Nephron progenitor cell (in vitro differentiated cells): ENCODE results near the gene RPL41.
A peak's percentile ranks its signal among the peaks of the same experiment; 100 is the strongest.

Experiments
- DNase-seq: peaks from one replicate; pipeline ENCODE4 v3.0.0; 2021
- H3K27ac Mint-ChIP-seq: 2 replicates; pipeline ENCODE4 v1.8.0; 2021; ENCODE audit warnings: mild to moderate bottlenecking, moderate library complexity, mixed read lengths
- H3K27me3 Mint-ChIP-seq: 2 replicates; pipeline ENCODE4 v1.8.0; 2021; ENCODE audit warnings: mild to moderate bottlenecking, low read depth, mixed read lengths; ENCODE audit not compliant: poor library complexity
- H3K36me3 Mint-ChIP-seq: 2 replicates; pipeline ENCODE4 v1.8.0; 2021; ENCODE audit warnings: low read depth, mixed read lengths
- H3K4me1 Mint-ChIP-seq: 2 replicates; pipeline ENCODE4 v1.8.0; 2021; ENCODE audit warnings: mixed read lengths
- H3K4me3 Mint-ChIP-seq: 2 replicates; pipeline ENCODE4 v1.8.0; 2021; ENCODE audit warnings: mild to moderate bottlenecking, moderate library complexity, mixed read lengths
- H3K9me3 Mint-ChIP-seq: 2 replicates; pipeline ENCODE4 v1.8.0; 2021; ENCODE audit warnings: mild to moderate bottlenecking, moderate library complexity, mixed read lengths
- CTCF ChIP-seq: fragments of 200-600 bp; sonication (generic); IDR thresholded peaks from 2 replicates; pipeline ENCODE4 v1.5.0; 2021; ENCODE audit warnings: antibody characterized with exemption

The RPL41 gene

GRCh38 chr12:56158029-56158925, 41.8 kb downstream of the RPL41 start, which contains the start of gene MYL6:
Gene MYL6 (plus strand): TSS chr12:56158359. CDS start chr12:56158402, 43 bp downstream.
- Mint-ChIP-seq H3K4me1 (peaks cover 75% of the 10 kb centered on the region), H3K27ac (peak within 1 kb of the TSS; percentile 98), H3K27me3 (peaks cover 3% of the 10 kb centered on the region), H3K9me3 (no peaks in the 10 kb centered on the region), H3K4me3 (peak within 1 kb of the TSS; percentile 92), H3K36me3 (peaks cover 51% of the 10 kb centered on the region)
- peak; percentile 87 for DNase-seq
- no peak for TF ChIP-seq CTCF

GRCh38 chr12:56158926-56159461, 42.6 kb downstream of the RPL41 start:
- H3K36me3 Mint-ChIP-seq, result peaks cover 58% of the 10 kb centered on the region
- peak; percentile 50 for DNase-seq
- TF ChIP-seq CTCF, result no peak
- no peaks in the 10 kb centered on the region for H3K9me3 Mint-ChIP-seq
- peak overlapping the region; percentile 98 for H3K27ac Mint-ChIP-seq
- H3K27me3 Mint-ChIP-seq, result peaks cover 3% of the 10 kb centered on the region
- H3K4me3 Mint-ChIP-seq, result peak overlapping the region; percentile 92
- H3K4me1 Mint-ChIP-seq, result peaks cover 72% of the 10 kb centered on the region

- no peak for DNase-seq
- no peaks in the 10 kb centered on the region for H3K9me3 Mint-ChIP-seq
- H3K4me3 Mint-ChIP-seq, result peak overlapping the region; percentile 92
- TF ChIP-seq CTCF, result no peak
- peaks cover 63% of the 10 kb centered on the region for H3K36me3 Mint-ChIP-seq
- peaks cover 3% of the 10 kb centered on the region for H3K27me3 Mint-ChIP-seq
- H3K4me1 Mint-ChIP-seq, result peaks cover 67% of the 10 kb centered on the region
- H3K27ac Mint-ChIP-seq, result peak overlapping the region; percentile 98
Observed at GRCh38 chr12:56159482-56160192, 43.2 kb downstream of the RPL41 start.

GRCh38 chr12:56160193-56160763, 43.8 kb downstream of the RPL41 start:
- no peak for TF ChIP-seq CTCF
- DNase-seq, result no peak
- peak overlapping the region; percentile 96 for H3K27ac Mint-ChIP-seq
- no peaks in the 10 kb centered on the region for H3K9me3 Mint-ChIP-seq
- H3K4me1 Mint-ChIP-seq, result peaks cover 61% of the 10 kb centered on the region
- H3K36me3 Mint-ChIP-seq, result peaks cover 62% of the 10 kb centered on the region
- H3K4me3 Mint-ChIP-seq, result peak overlapping the region; percentile 92
- peaks cover 2% of the 10 kb centered on the region for H3K27me3 Mint-ChIP-seq

GRCh38 chr12:56160894-56161689, 44.7 kb downstream of the RPL41 start:
- H3K36me3 Mint-ChIP-seq, result peaks cover 61% of the 10 kb centered on the region
- no peak for DNase-seq
- no peaks in the 10 kb centered on the region for H3K27me3 Mint-ChIP-seq
- no peak for TF ChIP-seq CTCF
- peaks cover 55% of the 10 kb centered on the region for H3K4me1 Mint-ChIP-seq
- H3K27ac Mint-ChIP-seq, result peak overlapping the region; percentile 96
- H3K9me3 Mint-ChIP-seq, result no peaks in the 10 kb centered on the region
- H3K4me3 Mint-ChIP-seq, result peak overlapping the region; percentile 92
